Measurements from ENCODE around the gene SIMC1. TPM values are rescaled to one million over a fixed set of nuclear protein-coding genes. Genes with fewer than 3 reads are reported as not detected.

SIMC1 gene
- polyA plus RNA-seq, 1 of the 3 experiments (the other 2 are of a cell fraction) = 12.4 TPM

DNA sequence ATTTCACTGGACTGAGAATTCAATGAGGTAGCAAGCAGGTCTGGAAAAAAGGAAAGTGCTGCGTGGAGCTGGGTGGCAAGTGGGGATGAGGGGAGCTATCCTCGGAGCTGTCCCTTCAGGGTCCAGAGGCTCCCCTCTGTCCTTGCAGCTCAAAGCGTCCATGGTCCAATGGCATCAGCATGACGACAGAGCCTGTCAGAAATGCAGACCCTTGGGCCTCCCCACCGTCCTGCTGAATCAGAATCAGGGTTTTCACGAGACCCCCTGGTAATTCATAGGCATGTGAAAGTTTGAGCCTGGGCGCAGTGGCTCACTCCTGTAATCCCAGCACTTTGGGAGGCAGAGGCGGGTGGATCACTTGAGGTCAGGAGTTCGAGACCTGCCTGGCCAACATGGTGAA, 155.9 kb downstream of the SIMC1 start:
- H2AFZ ChIP-seq (ENCODE audit: low read depth) = no peak overlapping the region
- H3K4me2 ChIP-seq = no peak overlapping the region
- peaks cover 17% of the 10 kb centered on the region for H3K79me2 ChIP-seq (ENCODE audit: insufficient read depth)
- H3K4me1 ChIP-seq (ENCODE audit: control insufficient read depth in 1 of 2, insufficient read depth in 2 of 2, low read depth in 1 of 2, low read length in 1 of 2) = peaks cover 0 to 4% of the 10 kb centered on the region in 2 experiments; a peak in 1 of 4 replicates
- POLR2A ChIA-PET = no interaction called here
- TF ChIP-seq JUND (IDR thresholded peaks at IDR 0.05) (no peak), ZBTB33 (IDR thresholded peaks at IDR 0.05; ENCODE audit: borderline replicate concordance, low read depth) (no peak), IRF3 (IDR thresholded peaks at IDR 0.05; ENCODE audit: low read depth, low read length) (no peak), EZH2phosphoT487 (IDR thresholded peaks at IDR 0.05; ENCODE audit: borderline replicate concordance, low read depth) (no peak), GATA2 (CRISPR knock-in tag; IDR thresholded peaks at IDR 0.05) (no peak)
- TF ChIP-seq, protein P1, sequence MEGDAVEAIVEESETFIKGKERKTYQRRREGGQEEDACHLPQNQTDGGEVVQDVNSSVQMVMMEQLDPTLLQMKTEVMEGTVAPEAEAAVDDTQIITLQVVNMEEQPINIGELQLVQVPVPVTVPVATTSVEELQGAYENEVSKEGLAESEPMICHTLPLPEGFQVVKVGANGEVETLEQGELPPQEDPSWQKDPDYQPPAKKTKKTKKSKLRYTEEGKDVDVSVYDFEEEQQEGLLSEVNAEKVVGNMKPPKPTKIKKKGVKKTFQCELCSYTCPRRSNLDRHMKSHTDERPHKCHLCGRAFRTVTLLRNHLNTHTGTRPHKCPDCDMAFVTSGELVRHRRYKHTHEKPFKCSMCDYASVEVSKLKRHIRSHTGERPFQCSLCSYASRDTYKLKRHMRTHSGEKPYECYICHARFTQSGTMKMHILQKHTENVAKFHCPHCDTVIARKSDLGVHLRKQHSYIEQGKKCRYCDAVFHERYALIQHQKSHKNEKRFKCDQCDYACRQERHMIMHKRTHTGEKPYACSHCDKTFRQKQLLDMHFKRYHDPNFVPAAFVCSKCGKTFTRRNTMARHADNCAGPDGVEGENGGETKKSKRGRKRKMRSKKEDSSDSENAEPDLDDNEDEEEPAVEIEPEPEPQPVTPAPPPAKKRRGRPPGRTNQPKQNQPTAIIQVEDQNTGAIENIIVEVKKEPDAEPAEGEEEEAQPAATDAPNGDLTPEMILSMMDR (IDR thresholded peaks at IDR 0.05) = no peak
- no peak for DNase-seq
- H3K4me3 ChIP-seq (ENCODE audit: low read depth in 2 of 2, low read length in 1 of 2) = no peak overlapping the region
- no peaks in the 10 kb centered on the region for H3K9me2 ChIP-seq
- 95% methylated on average over 9 of the region's 9 CpGs for WGBS (ENCODE audit: low lambda C conversion rate)
- H3K27ac ChIP-seq (ENCODE audit: low read depth in 2 of 2, low read length in 1 of 2) = no peak overlapping the region
- H3K36me3 ChIP-seq (replicated peaks in 1 of 2; ENCODE audit: control insufficient read depth in 1 of 2, insufficient read depth in 2 of 2, low read length in 1 of 2) = peaks cover 5 to 9% of the 10 kb centered on the region in 2 experiments
- no peak overlapping the region for H3K9ac ChIP-seq
- CTCF ChIA-PET = no interaction called here
- H3F3A ChIP-seq (replicated peaks; ENCODE audit: insufficient read depth) = peaks cover 6% of the 10 kb centered on the region
- H3K27me3 ChIP-seq (ENCODE audit: insufficient read depth) = no peaks in the 10 kb centered on the region
- no peaks in the 10 kb centered on the region for H4K20me1 ChIP-seq (ENCODE audit: insufficient read depth)
- H3K9me3 ChIP-seq = no peaks in the 10 kb centered on the region

GRCh38 chr5:176394881-176395675, 156.9 kb downstream of the SIMC1 start:
- CTCF ChIA-PET = interaction anchor here (0.6 to 1.5 kb wide), 3 partner anchors 10 to 21 kb away, joined by 3 read pairs; partner anchors contain the start of gene CLTB
- no peak overlapping the region for H3K27ac ChIP-seq (ENCODE audit: low read depth in 2 of 2, low read length in 1 of 2)

More at GRCh38 chr5:176394881-176395675, 156.9 kb downstream of the SIMC1 start:
- TF ChIP-seq TEAD4 (IDR thresholded peaks at IDR 0.05; ENCODE audit: borderline replicate concordance, insufficient read depth) = no peak
- TF ChIP-seq MEF2A (IDR thresholded peaks at IDR 0.05; ENCODE audit: borderline replicate concordance, low read depth) = no peak
- no peak for TF ChIP-seq CHD2 (IDR thresholded peaks at IDR 0.05; ENCODE audit: low read length, partially characterized antibody)
- TF ChIP-seq GABPA (IDR thresholded peaks at IDR 0.05; ENCODE audit: low read depth) = no peak
- TF ChIP-seq RCOR1 (IDR thresholded peaks at IDR 0.05; ENCODE audit: low read length) = no peak
- no peak for TF ChIP-seq RXRA (IDR thresholded peaks at IDR 0.05; ENCODE audit: borderline replicate concordance, low read depth)
- TF ChIP-seq NRF1 (IDR thresholded peaks at IDR 0.05; ENCODE audit: low read depth, low read length) = no peak
- TF ChIP-seq PBX3 (IDR thresholded peaks at IDR 0.05) = no peak
- TF ChIP-seq TCF12 (IDR thresholded peaks at IDR 0.05) = no peak
- TF ChIP-seq FOXJ3 (CRISPR knock-in tag; IDR thresholded peaks at IDR 0.05) = no peak
- TF ChIP-seq EP300 (IDR thresholded peaks at IDR 0.05; ENCODE audit: borderline replicate concordance in 1 of 2, low read depth in 1 of 2, low read length in 1 of 2) = no peak
- no peak for TF ChIP-seq EZH2phosphoT487 (IDR thresholded peaks at IDR 0.05; ENCODE audit: borderline replicate concordance, low read depth)
- no peak for TF ChIP-seq FOSL2 (IDR thresholded peaks at IDR 0.05; ENCODE audit: borderline replicate concordance, low read depth)
- no peak for TF ChIP-seq SIN3A (IDR thresholded peaks at IDR 0.05; ENCODE audit: borderline replicate concordance, low read depth, low read length)
- H3F3A ChIP-seq (replicated peaks; ENCODE audit: insufficient read depth) = no peaks in the 10 kb centered on the region
- H3K4me2 ChIP-seq = no peak overlapping the region
- H3K27me3 ChIP-seq (ENCODE audit: insufficient read depth) = no peaks in the 10 kb centered on the region
- no peaks in the 10 kb centered on the region for H3K9me3 ChIP-seq
- no peak overlapping the region for H2AFZ ChIP-seq (ENCODE audit: low read depth)
- POLR2A ChIA-PET = no interaction called here
- no peak overlapping the region for H3K4me3 ChIP-seq (ENCODE audit: low read depth in 2 of 2, low read length in 1 of 2)
- no peak overlapping the region for H3K9ac ChIP-seq
- H3K4me1 ChIP-seq (ENCODE audit: control insufficient read depth in 1 of 2, insufficient read depth in 2 of 2, low read depth in 1 of 2, low read length in 1 of 2) = peaks cover 0 to 2% of the 10 kb centered on the region in 2 experiments; a peak in 1 of 4 replicates
- DNase-seq = no peak
- peaks cover 5 to 9% of the 10 kb centered on the region in 2 experiments for H3K36me3 ChIP-seq (replicated peaks in 1 of 2; ENCODE audit: control insufficient read depth in 1 of 2, insufficient read depth in 2 of 2, low read length in 1 of 2)
- no peaks in the 10 kb centered on the region for H4K20me1 ChIP-seq (ENCODE audit: insufficient read depth)
- H3K9me2 ChIP-seq = no peaks in the 10 kb centered on the region
- 84% methylated on average over 9 of the region's 11 CpGs for WGBS (ENCODE audit: low lambda C conversion rate)
- peaks cover 10% of the 10 kb centered on the region for H3K79me2 ChIP-seq (ENCODE audit: insufficient read depth)

Data from SK-N-SH (cell line).